Measurements from ENCODE around the gene SNX1.

DNA sequence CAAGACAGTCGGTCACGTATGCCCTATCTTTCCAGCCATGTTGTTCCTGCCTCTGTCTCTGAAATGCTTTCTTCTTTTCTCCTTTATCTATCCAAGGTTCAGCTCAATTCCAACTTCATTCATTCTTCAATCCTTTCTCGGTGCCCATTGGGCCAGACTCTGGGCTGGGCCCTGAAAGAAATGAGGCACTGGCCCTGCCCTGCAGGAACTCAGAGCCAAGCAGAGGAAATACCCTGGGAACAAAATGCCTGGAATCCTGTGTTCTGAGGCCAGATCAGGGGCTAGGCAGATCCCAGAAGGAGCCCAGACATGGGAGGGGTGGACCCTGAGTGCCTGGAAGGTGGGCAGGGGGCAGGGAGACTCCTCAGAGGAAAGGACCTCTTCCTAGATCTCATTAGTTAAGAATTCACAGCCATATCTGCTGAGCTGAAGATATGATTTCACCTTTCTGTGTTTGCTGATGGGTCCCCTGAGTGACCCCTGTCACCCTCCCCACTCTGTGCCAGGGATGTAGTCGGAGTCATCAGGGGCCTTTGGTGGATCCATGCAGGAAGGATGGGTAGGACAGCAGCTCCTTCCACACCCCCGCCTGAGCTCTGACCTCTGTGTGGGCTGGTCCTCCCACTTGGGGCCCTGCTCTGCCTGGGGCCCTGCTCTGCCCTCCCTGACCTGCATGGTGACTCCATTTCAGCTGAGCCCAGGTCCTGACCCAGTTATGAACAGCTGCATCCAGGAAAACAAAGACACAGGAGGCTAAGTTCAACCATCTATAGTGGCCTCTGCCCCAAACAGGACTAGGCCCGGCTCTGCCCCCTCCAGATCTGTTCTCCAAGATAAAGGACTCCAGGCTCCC is 44.1 kb upstream of the SNX1 start:
- TF ChIP-seq CTCF (tag by site-specific recombination; IDR thresholded peaks at IDR 0.05) (no peak), ZNF791 (tag by site-specific recombination; IDR thresholded peaks at IDR 0.05) (no peak), KLF16 (tag by site-specific recombination; IDR thresholded peaks at IDR 0.05) (no peak), ZNF174 (tag by site-specific recombination; IDR thresholded peaks at IDR 0.05) (no peak), ZNF394 (tag by site-specific recombination; IDR thresholded peaks at IDR 0.05; ENCODE audit: borderline replicate concordance) (no peak), ZFP41 (tag by site-specific recombination; IDR thresholded peaks at IDR 0.05; ENCODE audit: borderline replicate concordance) (no peak), ZNF202 (tag by site-specific recombination; IDR thresholded peaks at IDR 0.05; ENCODE audit: borderline replicate concordance) (no peak), ZNF274 (IDR thresholded peaks at IDR 0.05; ENCODE audit: low read length) (no peak), ZNF274 (tag by site-specific recombination; IDR thresholded peaks at IDR 0.05; ENCODE audit: borderline replicate concordance) (no peak), ZNF660 (tag by site-specific recombination; IDR thresholded peaks at IDR 0.05) (no peak), FEZF1 (tag by site-specific recombination; IDR thresholded peaks at IDR 0.05) (no peak)
- TF ChIP-seq, protein P1, sequence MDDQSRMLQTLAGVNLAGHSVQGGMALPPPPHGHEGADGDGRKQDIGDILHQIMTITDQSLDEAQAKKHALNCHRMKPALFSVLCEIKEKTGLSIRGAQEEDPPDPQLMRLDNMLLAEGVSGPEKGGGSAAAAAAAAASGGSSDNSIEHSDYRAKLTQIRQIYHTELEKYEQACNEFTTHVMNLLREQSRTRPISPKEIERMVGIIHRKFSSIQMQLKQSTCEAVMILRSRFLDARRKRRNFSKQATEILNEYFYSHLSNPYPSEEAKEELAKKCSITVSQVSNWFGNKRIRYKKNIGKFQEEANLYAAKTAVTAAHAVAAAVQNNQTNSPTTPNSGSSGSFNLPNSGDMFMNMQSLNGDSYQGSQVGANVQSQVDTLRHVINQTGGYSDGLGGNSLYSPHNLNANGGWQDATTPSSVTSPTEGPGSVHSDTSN (CRISPR knock-in tag; IDR thresholded peaks at IDR 0.05), result no peak
- TF ChIP-seq, protein P2, sequence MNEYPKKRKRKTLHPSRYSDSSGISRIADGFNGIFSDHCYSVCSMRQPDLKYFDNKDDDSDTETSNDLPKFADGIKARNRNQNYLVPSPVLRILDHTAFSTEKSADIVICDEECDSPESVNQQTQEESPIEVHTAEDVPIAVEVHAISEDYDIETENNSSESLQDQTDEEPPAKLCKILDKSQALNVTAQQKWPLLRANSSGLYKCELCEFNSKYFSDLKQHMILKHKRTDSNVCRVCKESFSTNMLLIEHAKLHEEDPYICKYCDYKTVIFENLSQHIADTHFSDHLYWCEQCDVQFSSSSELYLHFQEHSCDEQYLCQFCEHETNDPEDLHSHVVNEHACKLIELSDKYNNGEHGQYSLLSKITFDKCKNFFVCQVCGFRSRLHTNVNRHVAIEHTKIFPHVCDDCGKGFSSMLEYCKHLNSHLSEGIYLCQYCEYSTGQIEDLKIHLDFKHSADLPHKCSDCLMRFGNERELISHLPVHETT (tag by site-specific recombination; IDR thresholded peaks at IDR 0.05), result no peak

Data from HEK293 (cell line).